A673 (cell line): ENCODE data around the gene SEMA3E. TPM values are rescaled to one million over a fixed set of nuclear protein-coding genes. Genes with fewer than 3 reads are reported as not detected.

ENCODE experiments used
- BruUV-seq: library from RNA; stranded (reverse); fragments of 400-500 nt; replicated peaks from 2 replicates; lab custom pipeline; 2021; lab: Mats Ljungman, UMichigan
- CTCF ChIA-PET: fragments of 300-600 bp; sonication (Branson Sonifier 250); formaldehyde crosslinking; loops from one replicate; lab custom pipeline; 2022; ENCODE audit warnings: antibody characterized with exemption; lab: Charles Lee
- POLR2A ChIA-PET: fragments of 300-600 bp; sonication (Branson Sonifier 250); formaldehyde crosslinking; loops from one replicate; lab custom pipeline; 2022; ENCODE audit warnings: antibody characterized with exemption; ENCODE audit not compliant: low non-redundant PET; lab: Charles Lee
- DNase-seq: peaks from one replicate; pipeline ENCODE4 v3.0.0-alpha.2; 2015; ENCODE audit warnings: low spot score
- H3K27ac ChIP-seq: fragments of 200-600 bp; sonication (generic); 2 replicates; pipeline ENCODE4 v1.5.1; 2016; ENCODE audit warnings: mixed run types, low read depth, mild to moderate bottlenecking, mixed read lengths, antibody characterized with exemption, low read length; ENCODE audit not compliant: poor library complexity, severe bottlenecking
- H3K27me3 ChIP-seq: fragments of 200-600 bp; sonication (generic); replicated peaks from 2 replicates; pipeline ENCODE4 v1.6.1; 2017; ENCODE audit warnings: mixed run types, low read depth, mild to moderate bottlenecking, mixed read lengths, antibody characterized with exemption, low read length; ENCODE audit not compliant: insufficient read depth, poor library complexity
- H3K36me3 ChIP-seq: fragments of 200-600 bp; sonication (generic); 2 replicates; pipeline ENCODE4 v1.6.1; 2016; ENCODE audit warnings: mixed run types, mild to moderate bottlenecking, mixed read lengths, antibody characterized with exemption, low read length; ENCODE audit not compliant: insufficient read depth, poor library complexity, severe bottlenecking
- H3K4me1 ChIP-seq: fragments of 200-600 bp; sonication (generic); 2 replicates; pipeline ENCODE4 v1.6.1; 2017; ENCODE audit warnings: mixed run types, mild to moderate bottlenecking, mixed read lengths, antibody characterized with exemption, low read length; ENCODE audit not compliant: insufficient read depth, poor library complexity, severe bottlenecking
- H3K4me3 ChIP-seq: fragments of 200-600 bp; sonication (generic); 2 replicates; pipeline ENCODE4 v1.5.1; 2016; ENCODE audit warnings: low read depth, mixed run types, mild to moderate bottlenecking, mixed read lengths, low read length; ENCODE audit not compliant: poor library complexity, severe bottlenecking
- H3K9me3 ChIP-seq: fragments of 200-600 bp; sonication (generic); 2 replicates; pipeline ENCODE4 v1.6.1; 2016; ENCODE audit warnings: mixed run types, low read depth, mild to moderate bottlenecking, mixed read lengths, antibody characterized with exemption, low read length; ENCODE audit not compliant: poor library complexity, severe bottlenecking
- EZH2 ChIP-seq: fragments of 200-600 bp; sonication (generic); IDR thresholded peaks from 2 replicates; pipeline ENCODE4 v1.6.1; 2017; ENCODE audit warnings: borderline replicate concordance, low read depth, mild to moderate bottlenecking, mixed read lengths, antibody characterized with exemption, low read length; ENCODE audit not compliant: poor library complexity, severe bottlenecking
- intact Hi-C: fragments of 100-400 bp; cut with micrococcal nuclease; formaldehyde crosslinking; loops from one replicate; pipeline ENCODE4 v1.10.0; 2022; ENCODE audit not compliant: unreplicated experiment
- total RNA-seq: library from RNA; stranded (reverse); gene quantifications from 2 replicates; pipeline ENCODE4 v1.2.3, GENCODE V29; 2021
- TF ChIP-seq, protein P1 (sequence below): fragments of 300-800, 200-600 bp; sonication (generic); conservative IDR thresholded peaks from 2 replicates; pipeline ENCODE4 v1.5.1; 2017; ENCODE audit warnings: low read depth, mild to moderate bottlenecking, antibody characterized with exemption, low read length, moderate library complexity, mixed read lengths

Gene SEMA3E
- total RNA-seq, 1 experiment from 2014 or later, result not detected

DNA sequence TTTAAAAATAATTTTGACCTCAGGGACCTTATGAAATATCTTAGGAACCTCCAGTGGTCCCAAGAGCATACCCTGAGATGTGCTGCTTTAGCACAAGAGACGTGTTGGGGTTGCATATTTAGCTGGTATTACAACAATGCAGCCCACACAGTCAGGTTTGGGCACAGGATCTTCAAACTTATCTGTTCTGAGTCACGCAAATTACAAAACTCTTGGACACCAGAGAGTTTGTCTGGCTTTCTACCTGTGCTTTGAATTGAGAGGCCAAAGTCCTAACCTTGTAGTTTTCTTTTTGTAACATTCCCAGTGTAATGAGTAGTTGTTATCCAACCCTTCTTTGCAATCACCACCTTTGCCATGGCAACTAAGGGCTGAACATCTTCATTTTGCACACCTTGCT, 322.7 kb downstream of the SEMA3E start:
- Histone ChIP-seq H3K4me1 (no peaks in the 10 kb centered on the region), H3K36me3 (no peaks in the 10 kb centered on the region), H3K27ac (no peak overlapping the region), H3K9me3 (no peaks in the 10 kb centered on the region), H3K4me3 (no peak overlapping the region), H3K27me3 (peaks cover 28% of the 10 kb centered on the region)
- ChIA-PET CTCF (no interaction called here), POLR2A (no interaction called here)
- TF ChIP-seq, protein P1, sequence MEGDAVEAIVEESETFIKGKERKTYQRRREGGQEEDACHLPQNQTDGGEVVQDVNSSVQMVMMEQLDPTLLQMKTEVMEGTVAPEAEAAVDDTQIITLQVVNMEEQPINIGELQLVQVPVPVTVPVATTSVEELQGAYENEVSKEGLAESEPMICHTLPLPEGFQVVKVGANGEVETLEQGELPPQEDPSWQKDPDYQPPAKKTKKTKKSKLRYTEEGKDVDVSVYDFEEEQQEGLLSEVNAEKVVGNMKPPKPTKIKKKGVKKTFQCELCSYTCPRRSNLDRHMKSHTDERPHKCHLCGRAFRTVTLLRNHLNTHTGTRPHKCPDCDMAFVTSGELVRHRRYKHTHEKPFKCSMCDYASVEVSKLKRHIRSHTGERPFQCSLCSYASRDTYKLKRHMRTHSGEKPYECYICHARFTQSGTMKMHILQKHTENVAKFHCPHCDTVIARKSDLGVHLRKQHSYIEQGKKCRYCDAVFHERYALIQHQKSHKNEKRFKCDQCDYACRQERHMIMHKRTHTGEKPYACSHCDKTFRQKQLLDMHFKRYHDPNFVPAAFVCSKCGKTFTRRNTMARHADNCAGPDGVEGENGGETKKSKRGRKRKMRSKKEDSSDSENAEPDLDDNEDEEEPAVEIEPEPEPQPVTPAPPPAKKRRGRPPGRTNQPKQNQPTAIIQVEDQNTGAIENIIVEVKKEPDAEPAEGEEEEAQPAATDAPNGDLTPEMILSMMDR, result no peak
- no peak for TF ChIP-seq EZH2
- no TSS peak for BruUV-seq
- DNase-seq, result no peak
- intact Hi-C loops, result no loop called here

DNA sequence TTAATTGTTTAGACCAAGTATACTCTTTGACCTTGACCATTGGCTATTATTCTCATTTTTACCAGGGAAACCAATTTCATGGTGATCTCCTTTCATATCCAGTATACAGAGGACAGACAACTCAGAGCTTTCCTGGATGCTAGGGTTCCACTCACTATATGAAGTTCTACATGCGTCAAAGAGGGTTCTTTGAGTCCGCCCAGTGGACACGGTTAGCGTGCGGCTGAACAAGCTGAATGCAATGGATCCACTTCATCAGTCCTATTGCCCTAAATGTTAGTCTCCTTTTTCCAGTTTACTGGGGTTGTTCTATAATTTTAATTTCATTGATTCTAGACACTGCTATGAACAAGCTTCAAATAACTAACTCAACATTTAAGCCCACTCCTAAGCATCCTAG, 323.9 kb downstream of the SEMA3E start:
- intact Hi-C loops, result no loop called here
- no peaks in the 10 kb centered on the region for H3K36me3 ChIP-seq
- DNase-seq, result peak; percentile 3
- H3K27me3 ChIP-seq, result peaks cover 24% of the 10 kb centered on the region
- ChIA-PET CTCF (no interaction called here), POLR2A (no interaction called here)
- no peak for TF ChIP-seq EZH2
- TF ChIP-seq, protein P1, result no peak; the same call in 1 of the 2 replicates
- no TSS peak for BruUV-seq
- H3K9me3 ChIP-seq, result no peaks in the 10 kb centered on the region
- no peak overlapping the region for H3K4me3 ChIP-seq
- no peak overlapping the region for H3K27ac ChIP-seq
- no peaks in the 10 kb centered on the region for H3K4me1 ChIP-seq

DNA sequence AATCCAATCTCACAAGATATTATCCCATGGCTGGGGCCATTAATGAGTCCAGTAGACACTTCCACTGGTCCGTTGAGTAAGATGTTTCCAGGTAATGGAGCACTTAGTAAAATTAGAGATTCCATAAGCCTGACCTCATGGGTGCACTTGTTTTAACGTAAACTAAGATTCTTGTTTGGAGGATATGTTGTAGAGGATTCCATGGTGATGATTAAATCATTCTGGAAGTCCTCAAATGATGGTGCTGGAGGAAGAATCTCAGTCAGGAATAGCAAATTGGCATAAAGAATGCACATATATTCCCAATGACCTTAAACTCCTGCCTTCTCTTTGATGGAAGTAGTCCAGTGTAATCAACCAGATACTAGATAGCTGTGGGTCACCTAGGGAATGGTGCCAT, 324.3 kb downstream of the SEMA3E start:
- no TSS peak for BruUV-seq
- Histone ChIP-seq H3K36me3 (no peaks in the 10 kb centered on the region), H3K4me1 (no peaks in the 10 kb centered on the region), H3K4me3 (no peak overlapping the region), H3K9me3 (no peaks in the 10 kb centered on the region), H3K27me3 (peaks cover 24% of the 10 kb centered on the region), H3K27ac (no peak overlapping the region)
- DNase-seq, result no peak
- TF ChIP-seq EZH2, result no peak
- TF ChIP-seq, protein P1, result no peak
- ChIA-PET CTCF (no interaction called here), POLR2A (no interaction called here)
- intact Hi-C loops, result no loop called here
